Transverse colon (tissue), 4 donors: ENCODE data around the gene AP3M1.

Experiments used
- POLR2AphosphoS5 ChIP-seq, 3 donors: sonication (generic); formaldehyde crosslinking; IDR thresholded peaks; one replicate each; pipeline ENCODE4 v1.6.1; 2016; ENCODE audit warnings: antibody characterized with exemption in 3 of 3
- TF ChIP-seq, protein P1 (sequence below), 5 experiments: fragments of 200-600 bp in 3 of 5; fragments of 450-650 bp in 2 of 5; sonication (generic) in 3 of 5; IDR thresholded peaks; 1 replicate in 2 of 5; 2 replicates in 3 of 5; pipeline ENCODE4 v1.5.1; 2016 to 2017; ENCODE audit warnings: antibody characterized with exemption in 5 of 5, inconsistent platforms in 3 of 5, mild to moderate bottlenecking in 2 of 5, moderate library complexity in 1 of 5

DNA sequence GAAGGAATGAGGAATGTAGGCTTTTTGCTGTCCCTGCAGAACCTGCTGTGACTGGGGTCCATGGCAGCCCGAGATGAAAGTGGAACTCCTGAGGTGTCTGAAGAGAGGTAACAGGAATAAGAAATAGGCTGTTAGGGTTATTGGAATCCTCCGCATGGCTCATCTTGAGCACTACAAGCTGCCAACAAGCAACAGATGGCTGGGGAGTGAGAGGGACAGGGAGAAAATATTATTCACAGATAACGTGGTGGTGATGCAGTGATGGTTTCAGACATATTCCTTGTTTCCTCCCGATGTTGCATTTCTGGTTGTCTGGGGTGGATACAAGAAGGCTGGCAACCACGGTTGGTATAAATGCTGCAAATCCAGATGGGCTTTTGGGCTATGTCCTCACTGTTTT lies 46.1 kb downstream of the AP3M1 start:
- TF ChIP-seq POLR2AphosphoS5 (IDR thresholded peaks at IDR 0.05) = no peak
- TF ChIP-seq, protein P1, sequence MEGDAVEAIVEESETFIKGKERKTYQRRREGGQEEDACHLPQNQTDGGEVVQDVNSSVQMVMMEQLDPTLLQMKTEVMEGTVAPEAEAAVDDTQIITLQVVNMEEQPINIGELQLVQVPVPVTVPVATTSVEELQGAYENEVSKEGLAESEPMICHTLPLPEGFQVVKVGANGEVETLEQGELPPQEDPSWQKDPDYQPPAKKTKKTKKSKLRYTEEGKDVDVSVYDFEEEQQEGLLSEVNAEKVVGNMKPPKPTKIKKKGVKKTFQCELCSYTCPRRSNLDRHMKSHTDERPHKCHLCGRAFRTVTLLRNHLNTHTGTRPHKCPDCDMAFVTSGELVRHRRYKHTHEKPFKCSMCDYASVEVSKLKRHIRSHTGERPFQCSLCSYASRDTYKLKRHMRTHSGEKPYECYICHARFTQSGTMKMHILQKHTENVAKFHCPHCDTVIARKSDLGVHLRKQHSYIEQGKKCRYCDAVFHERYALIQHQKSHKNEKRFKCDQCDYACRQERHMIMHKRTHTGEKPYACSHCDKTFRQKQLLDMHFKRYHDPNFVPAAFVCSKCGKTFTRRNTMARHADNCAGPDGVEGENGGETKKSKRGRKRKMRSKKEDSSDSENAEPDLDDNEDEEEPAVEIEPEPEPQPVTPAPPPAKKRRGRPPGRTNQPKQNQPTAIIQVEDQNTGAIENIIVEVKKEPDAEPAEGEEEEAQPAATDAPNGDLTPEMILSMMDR (IDR thresholded peaks at IDR 0.05) = no peak
